ENCODE measurements around the gene USP49. TPM values are rescaled to one million over a fixed set of nuclear protein-coding genes. Genes with fewer than 3 reads are reported as not detected.

Gene USP49
- total and polyA plus RNA-seq, 10 of the 15 experiments (the other 5 are each of a cell fraction or from before 2014, with no cell fraction given) = 1.0 to 7.7 (median 4.3) TPM

GRCh38 chr6:41894366-41895299 is 542 bp downstream of the USP49 start (continued):
- no peak for TF ChIP-seq POLR2AphosphoS5 (IDR thresholded peaks at IDR 0.05; ENCODE audit: low read length)
- no peak for TF ChIP-seq NKRF (conservative IDR thresholded peaks at IDR 0.05)
- no peak for TF ChIP-seq MEF2A (IDR thresholded peaks at IDR 0.05; ENCODE audit: insufficient read depth, low read depth, low read length)
- TF ChIP-seq IKZF2 (IDR thresholded peaks at IDR 0.05) = 0 out of 4 replicates have a peak, but pooled peaks of 1 of the 2 experiments have one; percentile 27
- TF ChIP-seq HDAC2 (IDR thresholded peaks at IDR 0.05) = no peak
- no peak for TF ChIP-seq ZNF622 (IDR thresholded peaks at IDR 0.05)
- peak in 1 of 2 experiments; percentile 54; a peak in 1 of 3 replicates for TF ChIP-seq EGR1 (IDR thresholded peaks at IDR 0.05; ENCODE audit: borderline replicate concordance in 1 of 2, low read depth in 2 of 2, low read length in 2 of 2)
- no peak for TF ChIP-seq KLF5 (IDR thresholded peaks at IDR 0.05; ENCODE audit: partially characterized antibody)
- TF ChIP-seq CHD2 (IDR thresholded peaks at IDR 0.05; ENCODE audit: borderline replicate concordance, low read depth, low read length) = no peak
- no peak for TF ChIP-seq FOXK2 (IDR thresholded peaks at IDR 0.05)
- no peak for TF ChIP-seq HDAC6 (IDR thresholded peaks at IDR 0.05; ENCODE audit: unreplicated experiment)
- no peak for TF ChIP-seq ELK1 (IDR thresholded peaks at IDR 0.05; ENCODE audit: low read depth, low read length)
- no peak for TF ChIP-seq PAX8 (IDR thresholded peaks at IDR 0.05)
- TF ChIP-seq NR2C2 (IDR thresholded peaks at IDR 0.05; ENCODE audit: borderline replicate concordance, control insufficient read depth, insufficient read length, low read depth) = no peak
- no peak for TF ChIP-seq KDM1A (IDR thresholded peaks at IDR 0.05; ENCODE audit: borderline replicate concordance)
- no peak for TF ChIP-seq RCOR1 (conservative IDR thresholded peaks at IDR 0.05; ENCODE audit: low read depth, low read length)
- TF ChIP-seq BCLAF1 (IDR thresholded peaks at IDR 0.05) = no peak
- no peak for TF ChIP-seq SRF (IDR thresholded peaks at IDR 0.05; ENCODE audit: low read depth in 2 of 2, low read length in 2 of 2)
- no peak for TF ChIP-seq RBBP5 (conservative IDR thresholded peaks at IDR 0.05)
- TF ChIP-seq TBL1XR1 (IDR thresholded peaks at IDR 0.05; ENCODE audit: low read depth, low read length) = 0 out of 2 replicates have a peak, but pooled peaks have one; percentile 6
- no peak for TF ChIP-seq SMC3 (IDR thresholded peaks at IDR 0.05; ENCODE audit: borderline replicate concordance, low read length)

Measured in GM12878 (cell line).